IPS DF 6.9 (cell line): ENCODE results near the gene ANKRD40.
A peak's percentile ranks its signal among the peaks of the same experiment; 100 is the strongest.
"Not testable (repeated sequence)": the region's sequence is repeated elsewhere in the genome, so short reads cannot be mapped to it uniquely, and the experiment has no call there.

Experiments used
- DNase-seq: peaks from one replicate; pipeline ENCODE4 v3.0.0-alpha.2; 2013; ENCODE audit warnings: low read depth, low spot score
- H3K27ac ChIP-seq: one replicate; pipeline ENCODE4 v1.5.1; 2013; ENCODE audit warnings: low read length, control low read depth
- H3K27me3 ChIP-seq: 2 replicates; pipeline ENCODE4 v1.6.1; 2013; ENCODE audit warnings: mild to moderate bottlenecking, low read length; ENCODE audit not compliant: control insufficient read depth, insufficient read depth
- H3K36me3 ChIP-seq: 2 replicates; pipeline ENCODE4 v1.6.1; 2013; ENCODE audit warnings: low read length; ENCODE audit not compliant: control insufficient read depth, insufficient read depth
- H3K4me1 ChIP-seq: 2 replicates; pipeline ENCODE4 v1.6.1; 2013; ENCODE audit warnings: low read length; ENCODE audit not compliant: control insufficient read depth, insufficient read depth
- H3K4me3 ChIP-seq: 2 replicates; pipeline ENCODE4 v1.5.1; 2013; ENCODE audit warnings: mild to moderate bottlenecking, low read length
- H3K9me3 ChIP-seq: 2 replicates; pipeline ENCODE4 v1.6.1; 2013; ENCODE audit warnings: low read length, inconsistent platforms; ENCODE audit not compliant: control insufficient read depth, insufficient read depth
- WGBS: extraction: QIAGEN DNeasy Blood & Tissue Kit; methylation state at CpG from one replicate; pipeline ENCODE4 v1.1.7; 2013; ENCODE audit warnings: mixed read lengths, missing lambda C conversion rate; ENCODE audit not compliant: insufficient read length, insufficient coverage; 5-methylcytosine and 5-hydroxymethylcytosine counted together

Gene ANKRD40

GRCh38 chr17:50728112-50728429 is 20.4 kb upstream of the ANKRD40 start:
- no CpG with 5 or more reads among the region's 2 CpGs for WGBS
- no peak overlapping the region for H3K27ac ChIP-seq
- H3K4me1 ChIP-seq, result no peaks in the 10 kb centered on the region
- H3K27me3 ChIP-seq, result no peaks in the 10 kb centered on the region
- H3K9me3 ChIP-seq, result no peaks in the 10 kb centered on the region
- no peak overlapping the region for H3K4me3 ChIP-seq
- no peaks in the 10 kb centered on the region for H3K36me3 ChIP-seq
- no peak for DNase-seq

- Histone ChIP-seq H3K9me3 (no peaks in the 10 kb centered on the region), H3K4me3 (no peak overlapping the region), H3K36me3 (no peaks in the 10 kb centered on the region), H3K4me1 (no peaks in the 10 kb centered on the region), H3K27me3 (no peaks in the 10 kb centered on the region), H3K27ac (no peak overlapping the region)
- WGBS, result no CpG with 5 or more reads among the region's 12 CpGs
- no peak for DNase-seq
Observed at GRCh38 chr17:50725769-50726655, 18.3 kb upstream of the ANKRD40 start.

GRCh38 chr17:50724622-50725021 is 16.9 kb upstream of the ANKRD40 start:
- H3K27ac ChIP-seq, H3K4me1 ChIP-seq, H3K27me3 ChIP-seq, DNase-seq, H3K4me3 ChIP-seq, H3K36me3 ChIP-seq, H3K9me3 ChIP-seq: not testable (repeated sequence)
- WGBS, result no CpG with 5 or more reads among the region's 6 CpGs

GRCh38 chr17:50722746-50723145 is 15.0 kb upstream of the ANKRD40 start:
- 100% methylated on average over 1 of the region's 3 CpGs for WGBS
- DNase-seq, result no peak
- Histone ChIP-seq H3K9me3 (no peaks in the 10 kb centered on the region), H3K36me3 (no peaks in the 10 kb centered on the region), H3K27me3 (no peaks in the 10 kb centered on the region), H3K4me3 (no peak overlapping the region), H3K4me1 (no peaks in the 10 kb centered on the region), H3K27ac (no peak overlapping the region)

GRCh38 chr17:50721194-50722010 is 13.7 kb upstream of the ANKRD40 start:
- H3K27ac ChIP-seq, result no peak overlapping the region
- peak overlapping the region; percentile 97; the same call in 1 of the 2 replicates for H3K4me3 ChIP-seq
- no peaks in the 10 kb centered on the region for H3K4me1 ChIP-seq
- no peaks in the 10 kb centered on the region for H3K27me3 ChIP-seq
- no peak for DNase-seq
- H3K36me3 ChIP-seq, result no peaks in the 10 kb centered on the region
- no CpG with 5 or more reads among the region's 7 CpGs for WGBS
- H3K9me3 ChIP-seq, result no peaks in the 10 kb centered on the region

- H3K4me1 ChIP-seq, result no peaks in the 10 kb centered on the region
- no peak overlapping the region for H3K27ac ChIP-seq
- no peaks in the 10 kb centered on the region for H3K27me3 ChIP-seq
- DNase-seq, result no peak
- no CpG with 5 or more reads among the region's 25 CpGs for WGBS
- H3K36me3 ChIP-seq, result no peaks in the 10 kb centered on the region
- no peaks in the 10 kb centered on the region for H3K9me3 ChIP-seq
- peak overlapping the region; percentile 97 for H3K4me3 ChIP-seq
Observed at GRCh38 chr17:50719924-50720794, 12.4 kb upstream of the ANKRD40 start.

GRCh38 chr17:50719144-50719923 is 11.6 kb upstream of the ANKRD40 start, which contains the start of gene LUC7L3:
Gene LUC7L3, plus strand, starts transcription at chr17:50719603. Its CDS starts 130 bp downstream, at chr17:50719733.
- Histone ChIP-seq H3K36me3 (no peaks in the 10 kb centered on the region), H3K4me1 (no peaks in the 10 kb centered on the region), H3K27me3 (no peaks in the 10 kb centered on the region), H3K27ac (no peak within 1 kb of the TSS), H3K9me3 (no peaks in the 10 kb centered on the region), H3K4me3 (peak within 1 kb of the TSS; percentile 97)
- no CpG with 5 or more reads among the region's 76 CpGs for WGBS
- peak; percentile 79 for DNase-seq

- Histone ChIP-seq H3K27ac (no peak overlapping the region), H3K4me3 (no peak overlapping the region), H3K4me1 (no peaks in the 10 kb centered on the region), H3K27me3 (no peaks in the 10 kb centered on the region), H3K36me3 (no peaks in the 10 kb centered on the region), H3K9me3 (no peaks in the 10 kb centered on the region)
- DNase-seq, result no peak
- WGBS, result no CpG with 5 or more reads among the region's 3 CpGs
Observed at GRCh38 chr17:50715471-50715870, 7.8 kb upstream of the ANKRD40 start.

- no peak overlapping the region for H3K4me3 ChIP-seq
- no peaks in the 10 kb centered on the region for H3K27me3 ChIP-seq
- WGBS, result no CpG with 5 or more reads among the region's 9 CpGs
- H3K36me3 ChIP-seq, result no peaks in the 10 kb centered on the region
- no peak overlapping the region for H3K27ac ChIP-seq
- H3K4me1 ChIP-seq, result peaks cover 1% of the 10 kb centered on the region; the same call in 1 of the 2 replicates
- DNase-seq, result no peak
- no peaks in the 10 kb centered on the region for H3K9me3 ChIP-seq
Observed at GRCh38 chr17:50712641-50713040, 4.9 kb upstream of the ANKRD40 start.
